Activated T-cell treated with anti-CD3 and anti-CD28 coated beads, Interleukin-2, amount 50 U/mL, for 48 hours (primary cell): ENCODE data around the gene ITGB4.

Experiments used
- DNase-seq, 2 experiments: peaks; one replicate each; pipeline ENCODE4 v3.0.0-alpha.2; 2020

Gene ITGB4

GRCh38 chr17:75733471-75733870, 12.2 kb downstream of the ITGB4 start:
- no peak for DNase-seq

DNA sequence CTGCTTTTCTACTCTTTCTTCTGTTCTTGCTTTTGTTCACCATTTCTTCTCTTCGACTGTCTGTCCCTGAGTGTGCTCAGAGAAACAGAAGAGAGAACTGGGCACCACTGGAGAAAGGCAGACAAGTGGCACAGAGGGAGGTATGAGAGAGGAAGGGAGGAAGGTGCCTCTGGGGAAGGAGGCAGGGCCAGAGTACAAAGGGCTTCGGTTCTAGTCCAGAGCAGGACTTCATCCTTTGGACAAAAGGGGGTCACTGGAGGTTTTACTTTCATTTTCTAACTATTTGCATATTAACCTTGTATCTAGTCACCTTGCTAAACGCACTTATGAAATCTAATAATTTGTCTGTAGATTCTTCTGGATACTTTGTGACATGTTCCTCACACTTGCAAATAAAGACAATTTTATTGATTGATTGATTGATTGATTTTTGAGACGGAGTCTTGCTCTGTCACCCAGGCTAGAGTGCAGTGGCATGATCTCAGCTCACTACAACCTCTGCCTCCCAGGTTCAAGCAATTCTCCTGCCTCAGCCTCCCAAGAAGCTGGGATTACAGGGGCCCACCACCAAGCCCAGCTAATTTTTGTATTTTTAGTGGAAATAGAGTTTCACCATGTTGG, 13.5 kb downstream of the ITGB4 start:
- no peak for DNase-seq

GRCh38 chr17:75736173-75736835, 15.0 kb downstream of the ITGB4 start:
- no peak for DNase-seq

- DNase-seq = no peak
Measured at GRCh38 chr17:75737133-75737962, 16.1 kb downstream of the ITGB4 start.

DNA sequence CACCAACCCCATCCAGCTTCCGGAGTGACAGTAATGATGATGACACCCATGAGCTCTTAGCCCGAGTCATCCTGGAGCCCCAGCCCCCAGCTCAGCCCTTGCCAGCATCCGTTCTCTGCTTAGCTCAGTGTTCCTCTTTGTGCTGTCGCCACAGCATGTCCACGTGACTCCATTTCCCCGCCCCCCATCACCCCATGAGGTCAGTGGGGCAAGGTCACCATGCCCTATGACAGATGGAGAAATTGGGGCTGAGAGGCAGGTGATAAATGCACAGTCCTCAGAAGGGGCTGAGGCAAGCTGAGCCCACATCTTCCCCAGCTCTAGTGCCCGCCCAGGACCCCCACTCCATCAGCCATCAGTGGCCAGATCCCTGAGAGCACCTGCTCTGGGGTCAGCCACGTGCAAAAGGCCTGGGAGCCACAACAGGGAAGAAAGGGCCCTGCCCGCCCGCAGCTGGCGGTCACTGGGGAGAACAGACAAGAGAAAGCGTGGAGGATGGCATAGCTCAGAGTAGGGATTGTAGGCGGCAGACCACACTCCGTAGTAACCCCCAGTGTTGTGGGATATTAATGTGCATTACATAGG, 17.1 kb downstream of the ITGB4 start:
- no peak for DNase-seq

- DNase-seq = no peak
Measured at GRCh38 chr17:75739174-75739573, 17.9 kb downstream of the ITGB4 start.

DNA sequence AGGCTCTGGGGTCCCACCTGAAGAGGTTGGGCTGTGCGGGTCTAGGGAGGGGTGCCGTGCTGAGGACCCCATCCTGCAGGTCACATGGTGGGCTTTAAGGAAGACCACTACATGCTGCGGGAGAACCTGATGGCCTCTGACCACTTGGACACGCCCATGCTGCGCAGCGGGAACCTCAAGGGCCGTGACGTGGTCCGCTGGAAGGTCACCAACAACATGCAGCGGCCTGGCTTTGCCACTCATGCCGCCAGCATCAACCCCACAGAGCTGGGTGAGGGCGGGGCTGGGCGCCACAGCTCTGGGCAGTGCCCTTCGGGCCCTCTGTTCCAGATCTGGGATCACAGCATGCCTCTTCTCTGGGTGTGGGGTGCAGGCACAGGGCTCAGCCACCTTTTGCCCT, 18.5 kb downstream of the ITGB4 start:
- DNase-seq = no peak

- DNase-seq = no peak
Measured at GRCh38 chr17:75740215-75740614, 19.0 kb downstream of the ITGB4 start.

- DNase-seq = no peak
Measured at GRCh38 chr17:75740631-75741077, 19.4 kb downstream of the ITGB4 start.

DNA sequence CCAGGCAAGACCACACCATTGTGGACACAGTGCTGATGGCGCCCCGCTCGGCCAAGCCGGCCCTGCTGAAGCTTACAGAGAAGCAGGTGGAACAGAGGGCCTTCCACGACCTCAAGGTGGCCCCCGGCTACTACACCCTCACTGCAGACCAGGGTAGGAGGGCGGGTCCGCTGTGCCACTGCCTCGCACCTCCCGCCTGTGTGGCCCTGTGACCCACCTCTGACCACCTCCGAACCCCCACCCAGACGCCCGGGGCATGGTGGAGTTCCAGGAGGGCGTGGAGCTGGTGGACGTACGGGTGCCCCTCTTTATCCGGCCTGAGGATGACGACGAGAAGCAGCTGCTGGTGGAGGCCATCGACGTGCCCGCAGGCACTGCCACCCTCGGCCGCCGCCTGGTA, 21.1 kb downstream of the ITGB4 start:
- no peak for DNase-seq

GRCh38 chr17:75743625-75744206, 22.5 kb downstream of the ITGB4 start:
- no peak for DNase-seq

DNA sequence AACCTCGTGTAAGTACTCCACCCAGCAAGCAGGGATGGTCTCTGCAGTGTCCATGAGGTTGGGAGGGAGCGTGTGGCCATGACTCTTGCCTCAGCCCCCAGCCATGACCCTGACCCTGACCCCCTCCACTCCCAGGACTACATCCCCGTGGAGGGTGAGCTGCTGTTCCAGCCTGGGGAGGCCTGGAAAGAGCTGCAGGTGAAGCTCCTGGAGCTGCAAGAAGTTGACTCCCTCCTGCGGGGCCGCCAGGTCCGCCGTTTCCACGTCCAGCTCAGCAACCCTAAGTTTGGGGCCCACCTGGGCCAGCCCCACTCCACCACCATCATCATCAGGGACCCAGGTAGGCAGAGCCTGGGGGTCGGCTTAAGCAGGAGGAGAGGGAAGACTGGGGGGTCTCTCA, 27.4 kb downstream of the ITGB4 start:
- no peak for DNase-seq

DNA sequence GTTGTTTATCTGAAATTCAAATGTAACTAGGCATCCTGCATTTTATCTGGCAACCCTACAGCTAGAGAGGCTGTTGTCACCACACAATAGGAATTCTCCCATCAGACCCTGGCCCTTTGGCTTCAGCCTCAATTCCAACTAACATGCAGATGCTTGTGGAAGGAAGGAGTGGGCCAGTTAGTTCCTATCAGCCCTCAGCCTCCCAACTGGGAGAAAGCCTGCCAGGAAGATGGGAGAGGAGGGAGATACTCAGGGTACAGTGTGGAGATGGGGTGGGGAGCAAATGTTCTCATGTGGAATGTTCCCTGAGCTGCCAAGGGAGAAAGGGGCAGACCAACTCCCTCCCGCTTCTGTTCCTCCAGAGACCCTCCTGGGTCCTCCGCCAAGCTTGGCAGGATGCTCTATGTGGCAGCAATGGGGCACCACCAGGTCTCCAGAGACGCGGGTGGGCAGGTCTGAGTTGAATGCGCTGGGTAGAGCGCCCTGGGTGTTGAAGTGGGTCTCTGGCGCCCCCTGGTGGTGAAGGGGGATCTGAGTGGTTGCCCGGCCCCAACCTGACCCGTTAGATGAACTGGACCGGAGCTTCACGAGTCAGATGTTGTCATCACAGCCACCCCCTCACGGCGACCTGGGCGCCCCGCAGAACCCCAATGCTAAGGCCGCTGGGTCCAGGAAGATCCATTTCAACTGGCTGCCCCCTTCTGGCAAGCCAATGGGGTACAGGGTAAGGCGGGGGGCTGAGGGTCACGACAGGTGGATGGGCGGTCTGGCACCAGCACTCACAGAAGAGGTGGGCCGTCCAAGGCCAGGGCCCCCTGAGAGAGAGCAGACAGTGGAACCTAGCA, 28.5 kb downstream of the ITGB4 start:
- peak; percentile 93 to 95 for DNase-seq

- no peak for DNase-seq
Measured at GRCh38 chr17:75750661-75751423, 29.6 kb downstream of the ITGB4 start.

- DNase-seq = no peak
Measured at GRCh38 chr17:75751676-75752404, 30.6 kb downstream of the ITGB4 start.

DNA sequence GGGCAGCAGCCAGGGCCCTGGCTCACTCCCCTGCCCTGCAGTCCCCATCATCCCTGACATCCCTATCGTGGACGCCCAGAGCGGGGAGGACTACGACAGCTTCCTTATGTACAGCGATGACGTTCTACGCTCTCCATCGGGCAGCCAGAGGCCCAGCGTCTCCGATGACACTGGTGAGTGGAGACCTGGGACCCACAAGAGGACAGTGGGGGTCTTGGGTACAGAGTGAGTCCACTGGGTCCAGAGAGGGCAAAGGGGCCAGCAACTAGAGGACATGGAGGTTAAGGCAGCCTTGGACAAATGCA, 31.1 kb downstream of the ITGB4 start:
- DNase-seq = no peak

GRCh38 chr17:75752802-75753513, 31.7 kb downstream of the ITGB4 start:
- peak in 1 of 2 experiments; percentile 42 for DNase-seq

DNA sequence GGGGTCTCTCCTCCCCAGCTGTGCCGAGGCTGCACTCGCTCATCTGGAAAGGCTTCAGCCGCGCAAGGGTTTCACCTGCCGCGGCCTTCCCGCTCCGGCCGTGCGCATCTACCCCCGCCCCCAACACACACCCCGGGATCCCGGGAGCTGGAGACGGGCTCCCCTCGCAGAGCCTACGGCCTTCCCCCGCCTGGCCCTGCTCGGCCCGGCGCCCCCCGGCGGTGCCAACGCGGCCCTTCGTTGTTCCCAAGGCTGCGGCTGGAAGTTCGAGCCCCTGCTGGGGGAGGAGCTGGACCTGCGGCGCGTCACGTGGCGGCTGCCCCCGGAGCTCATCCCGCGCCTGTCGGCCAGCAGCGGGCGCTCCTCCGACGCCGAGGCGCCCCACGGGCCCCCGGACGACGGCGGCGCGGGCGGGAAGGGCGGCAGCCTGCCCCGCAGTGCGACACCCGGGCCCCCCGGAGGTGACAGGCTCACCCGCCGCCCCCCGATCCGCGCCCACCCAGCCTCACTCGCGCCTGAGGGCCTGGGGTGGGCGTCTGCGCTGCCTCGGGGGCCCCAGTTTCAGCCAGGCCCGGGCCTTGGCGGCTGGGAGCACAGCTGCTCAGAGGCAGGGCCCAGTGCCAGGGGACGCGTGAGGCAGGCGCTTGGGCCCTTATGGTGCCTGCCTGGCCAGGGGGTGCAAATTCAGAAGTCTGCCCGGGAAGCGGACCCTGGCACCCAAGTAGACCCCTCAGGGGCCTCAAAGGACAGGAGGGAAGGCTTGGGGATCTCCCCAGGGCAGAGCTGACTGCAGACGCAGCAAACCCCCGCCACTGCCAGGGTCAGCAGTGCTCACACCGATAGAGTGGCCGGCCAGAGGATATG, 32.5 kb downstream of the ITGB4 start:
- DNase-seq = peak; percentile 81 to 86
